HL-60/S4 (cell line): ENCODE results near the gene MST1R.

Experiments
- in situ Hi-C: fragments of 300-500 bp; cut with MboI; formaldehyde crosslinking; loops from 2 replicates; pipeline ENCODE4 v1.14.3; 2022; ENCODE audit warnings: low sequenced_read_pairs

The MST1R gene

DNA sequence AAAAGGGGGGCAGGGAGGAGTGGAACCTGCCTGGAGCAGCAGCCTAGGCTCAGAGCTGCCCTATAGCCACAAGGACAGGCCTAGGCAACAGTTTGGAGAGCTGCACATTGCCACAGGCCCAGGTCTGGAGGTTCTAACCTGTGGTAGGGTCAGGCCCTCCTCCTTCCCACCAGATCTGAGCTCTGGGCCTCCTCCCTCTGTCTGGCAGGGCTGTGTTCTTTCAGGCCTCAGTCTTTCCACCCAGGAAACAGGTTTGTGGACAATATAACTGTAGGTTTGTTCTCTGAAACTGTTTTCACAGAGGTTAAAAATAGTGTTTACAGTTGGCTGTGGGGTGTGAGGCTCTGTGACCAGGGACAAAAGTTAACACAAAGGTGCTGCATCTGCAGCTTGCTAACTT is 25.0 kb downstream of the MST1R start:
- in situ Hi-C loops: no loop called here

DNA sequence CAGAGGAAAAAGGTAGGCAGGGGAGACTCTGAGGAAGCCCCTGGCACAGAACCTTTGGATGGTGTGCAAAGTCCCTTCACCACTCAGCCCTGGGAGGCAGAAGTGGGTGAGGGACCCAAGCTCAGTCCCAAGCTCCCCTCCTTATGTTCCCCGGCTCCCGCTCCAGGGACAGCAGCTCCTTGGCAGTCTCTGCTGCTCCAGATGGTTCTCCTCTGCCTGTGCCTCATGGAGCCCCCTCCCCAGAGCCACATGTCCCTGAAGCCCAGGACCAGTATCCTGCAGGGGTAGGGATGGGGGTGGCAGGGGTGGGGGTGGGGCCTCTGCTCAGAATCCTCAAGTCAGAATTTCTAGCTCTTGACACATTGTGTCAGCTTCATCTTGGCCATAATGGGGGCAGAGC is 26.0 kb downstream of the MST1R start:
- in situ Hi-C loops: no loop called here

DNA sequence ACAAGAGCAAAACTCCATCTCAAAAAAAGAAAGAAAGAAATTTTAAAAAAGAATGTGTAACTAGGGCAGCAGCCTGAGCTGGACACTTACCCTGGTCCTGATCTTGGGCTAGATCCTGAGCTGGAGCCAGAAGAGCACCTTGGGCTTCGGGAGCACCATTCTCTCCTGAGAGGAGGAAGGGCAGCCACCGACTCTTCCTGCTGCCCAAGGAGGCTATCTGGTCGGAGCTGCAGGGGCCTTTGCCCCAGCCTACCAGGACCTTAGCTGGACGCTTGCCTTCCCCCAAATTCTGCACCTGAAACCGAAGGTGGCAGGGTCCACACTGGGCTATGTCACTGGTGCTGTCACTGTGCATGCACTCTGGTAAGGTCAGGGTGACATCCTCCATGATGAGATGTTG is 27.1 kb downstream of the MST1R start:
- in situ Hi-C loops: no loop called here

GRCh38 chr3:49873623-49874022 is 30.1 kb downstream of the MST1R start:
- in situ Hi-C loops: no loop called here

DNA sequence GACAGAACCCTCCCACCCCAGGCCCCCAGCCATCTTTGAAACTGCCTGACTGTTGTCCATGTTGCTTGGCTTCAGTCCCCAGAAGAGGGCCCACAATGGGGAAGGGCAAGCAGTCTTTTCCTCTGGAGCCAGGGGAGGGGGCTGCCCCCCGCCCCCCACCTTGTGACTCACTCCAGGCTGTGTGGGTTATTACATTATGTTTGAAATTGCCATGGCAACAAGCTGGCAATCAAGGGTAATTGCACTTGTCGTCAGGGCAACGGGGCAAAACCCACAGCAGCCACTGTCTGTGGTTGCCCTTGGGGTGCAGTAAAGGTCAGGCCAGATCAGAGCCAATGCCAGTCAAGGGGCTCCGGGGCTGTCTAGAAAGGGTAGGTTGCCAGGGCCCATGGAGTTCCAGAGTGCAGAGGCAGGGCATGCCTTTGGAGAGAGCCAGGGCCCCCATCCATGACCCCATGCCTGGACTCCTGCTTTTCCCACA is 30.8 kb downstream of the MST1R start:
- in situ Hi-C loops: no loop called here

DNA sequence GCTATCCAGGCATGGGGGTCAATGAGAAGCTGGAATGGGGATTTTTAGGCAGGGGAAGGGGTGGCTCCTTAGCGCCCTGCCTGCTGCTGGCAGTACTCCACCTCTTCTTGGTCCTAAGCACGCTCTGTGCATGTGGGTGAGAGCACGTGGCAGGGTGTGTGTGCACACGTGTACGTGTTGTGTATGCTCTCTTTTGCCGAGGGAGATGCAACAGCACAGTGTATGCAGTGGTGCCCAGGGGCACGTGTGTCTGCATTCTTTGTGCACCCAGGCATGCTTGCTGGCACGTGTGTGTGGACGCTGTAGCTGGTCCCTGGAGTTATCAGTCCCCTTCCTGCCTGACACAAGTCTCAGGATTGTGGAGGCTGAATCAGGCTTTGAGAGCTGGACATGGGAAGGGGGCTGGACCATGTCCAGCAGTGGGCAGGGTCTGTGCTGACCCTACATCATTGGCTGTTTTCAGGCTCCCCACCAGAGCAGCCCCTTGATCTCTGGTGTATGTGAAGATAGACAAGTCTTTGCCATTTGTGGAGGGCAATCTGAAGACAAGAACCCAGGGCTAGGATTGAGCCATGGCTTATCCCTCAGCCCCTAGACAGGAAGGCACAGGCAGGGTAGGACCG is 32.0 kb downstream of the MST1R start:
- in situ Hi-C loops: no loop called here

- in situ Hi-C loops: no loop called here
Observed at GRCh38 chr3:49869525-49870126, 34.0 kb downstream of the MST1R start, which contains the start of gene CAMKV. TSS of gene CAMKV (minus strand) at chr3:49869906. CDS start at chr3:49862388, 7,518 bp downstream.

DNA sequence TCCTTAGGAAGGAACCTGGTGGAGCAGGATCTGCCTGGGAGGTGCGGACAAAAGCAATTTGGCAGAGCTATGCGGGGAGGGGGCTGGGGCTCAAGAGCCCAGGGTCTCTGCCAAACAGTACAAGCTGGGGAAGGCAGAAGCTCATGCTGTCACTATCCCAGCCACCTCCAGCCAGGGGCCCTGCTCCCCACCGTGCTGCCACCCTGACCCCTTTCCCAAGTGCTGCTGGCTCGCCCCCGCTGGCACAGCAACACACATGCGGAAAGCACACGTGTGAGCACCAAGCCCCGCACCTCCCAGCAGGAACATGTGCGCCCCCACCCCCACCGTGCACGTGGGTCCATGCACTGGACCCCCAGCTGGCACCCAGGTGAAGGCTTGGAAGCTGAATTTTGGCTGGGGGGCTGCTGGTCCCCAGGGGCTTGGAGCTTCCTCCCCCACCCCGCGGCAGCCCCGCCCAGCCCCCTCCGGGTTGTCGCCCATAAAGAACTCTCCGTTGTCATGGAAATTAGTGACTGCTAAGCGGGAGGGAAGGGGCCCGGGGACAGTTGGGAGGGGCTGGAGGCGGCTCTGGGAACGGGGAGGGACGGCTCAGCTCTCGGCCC is 34.7 kb downstream of the MST1R start:
- in situ Hi-C loops: no loop called here

- in situ Hi-C loops: no loop called here
Observed at GRCh38 chr3:49867871-49868321, 35.8 kb downstream of the MST1R start.

DNA sequence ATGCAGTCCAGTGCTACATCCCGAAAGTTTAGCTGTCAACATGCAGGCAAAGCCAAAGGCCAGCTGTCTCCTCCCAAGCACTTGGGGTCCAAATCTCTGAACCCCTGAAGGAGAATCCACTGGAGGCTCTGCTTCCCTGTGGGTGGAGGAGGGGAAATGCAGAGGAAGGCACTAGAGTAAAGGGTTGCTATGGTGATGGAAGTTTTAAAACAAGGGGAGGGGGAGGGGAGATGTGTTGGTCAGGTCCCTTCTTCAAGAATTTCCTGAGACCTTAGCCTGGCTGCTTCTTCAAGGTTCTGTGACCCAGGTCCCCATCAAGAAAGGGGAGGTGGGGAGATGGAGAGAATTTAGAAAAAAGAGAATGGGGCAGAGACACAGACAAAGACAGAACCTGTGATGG is 36.3 kb downstream of the MST1R start:
- in situ Hi-C loops: no loop called here

DNA sequence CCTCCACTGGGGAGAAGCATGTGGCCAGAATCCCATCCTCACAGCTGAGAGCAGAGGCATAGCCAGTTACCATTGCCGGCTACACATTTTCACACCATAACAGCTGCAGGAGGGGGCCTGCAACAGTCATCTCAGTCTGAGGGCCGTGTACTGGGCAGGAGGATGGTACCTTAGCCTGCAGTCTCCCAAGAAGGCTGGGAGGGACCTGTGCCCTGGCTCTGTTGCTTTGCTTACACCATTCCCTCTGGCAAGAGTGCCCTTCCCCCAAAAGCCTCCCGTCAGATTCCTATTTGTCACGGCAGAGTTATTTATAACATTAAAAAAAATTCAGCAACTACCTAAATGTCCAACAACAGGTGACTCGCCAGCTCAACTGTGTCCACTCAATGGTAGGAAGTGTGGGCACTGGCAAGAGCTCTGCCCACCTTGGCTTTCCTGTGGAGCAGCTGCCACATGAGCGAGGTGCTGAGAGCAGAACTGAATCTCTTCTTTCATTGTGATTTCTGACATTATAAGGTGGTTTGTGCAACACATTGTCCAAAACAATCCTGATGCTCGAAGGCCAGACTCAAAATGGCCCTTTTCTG is 38.4 kb downstream of the MST1R start:
- in situ Hi-C loops: no loop called here

GRCh38 chr3:49864505-49864904 is 39.2 kb downstream of the MST1R start:
- in situ Hi-C loops: no loop called here

DNA sequence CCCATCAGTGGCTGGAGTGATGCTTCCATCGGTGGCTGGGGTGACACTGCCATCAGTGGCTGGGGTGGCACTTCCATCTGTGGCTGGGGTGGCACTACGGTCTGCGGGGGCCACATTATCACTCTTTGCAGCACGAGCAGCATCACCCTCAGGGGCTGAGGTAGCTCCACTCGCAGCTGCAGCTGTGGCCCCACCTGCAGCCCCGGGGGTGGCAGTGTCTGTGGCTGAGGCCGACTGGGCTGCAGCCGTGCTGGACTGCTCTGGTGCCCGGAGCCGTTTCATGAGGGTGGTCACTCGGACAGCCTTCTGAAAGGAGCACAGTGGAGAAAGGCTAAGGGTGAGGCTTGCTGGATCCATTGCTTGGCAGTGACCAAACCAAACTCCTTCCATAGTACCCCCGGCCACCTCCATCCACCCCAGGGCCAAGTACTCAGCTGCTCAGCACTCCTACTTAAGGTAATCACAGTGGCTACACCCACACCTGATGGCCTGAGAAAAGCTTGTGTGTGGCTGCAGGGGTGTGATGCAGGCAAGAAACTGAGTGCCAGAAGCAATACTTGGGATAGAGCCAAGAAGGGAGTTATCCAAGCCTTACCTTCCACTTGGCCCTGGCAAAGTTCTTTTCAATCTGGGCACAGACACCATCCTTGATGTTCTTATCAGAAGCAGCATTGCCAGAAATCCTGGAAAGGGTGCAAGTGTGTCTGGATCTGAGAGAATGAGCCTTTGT is 43.9 kb downstream of the MST1R start:
- in situ Hi-C loops: no loop called here

DNA sequence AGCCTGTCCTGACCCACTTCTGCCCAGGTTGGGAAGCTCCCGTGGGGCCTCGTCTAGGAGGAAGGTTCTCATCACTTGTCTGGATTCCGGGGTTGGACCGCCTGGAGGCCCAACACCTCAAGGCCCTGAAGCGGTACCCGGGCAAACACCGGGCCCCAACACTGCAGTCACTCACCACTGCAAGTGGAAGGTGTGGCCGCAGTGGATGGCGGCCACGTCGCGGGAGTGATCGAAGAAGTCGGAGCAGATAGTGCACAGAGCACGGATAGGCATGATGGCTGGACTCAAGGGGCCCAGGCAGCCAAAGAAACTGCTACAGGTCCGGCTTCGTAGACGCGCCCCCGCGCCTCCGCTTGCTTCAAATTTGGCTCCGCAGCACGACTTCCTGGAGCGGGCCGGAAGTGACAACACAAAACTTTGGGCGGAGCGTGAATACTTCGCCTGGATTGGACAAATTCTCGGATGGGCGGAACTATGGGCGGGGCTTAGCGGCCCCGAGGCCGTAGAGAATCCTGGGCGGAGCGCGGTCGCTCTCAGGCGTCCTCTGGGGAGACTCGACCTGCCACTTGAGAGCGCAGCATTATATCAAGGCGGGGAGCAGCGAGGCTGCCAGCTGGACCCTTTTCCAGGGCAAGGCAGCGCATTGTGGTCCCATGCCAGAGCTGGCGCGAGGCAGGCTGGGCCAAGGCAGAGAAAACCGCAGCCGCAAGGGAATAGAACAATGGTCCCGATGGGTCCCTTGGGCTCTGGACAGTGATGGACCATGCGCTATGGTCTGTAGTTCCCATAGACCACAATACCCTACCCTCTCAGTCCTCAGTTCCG is 47.3 kb downstream of the MST1R start, which contains the start of gene TRAIP:
Gene TRAIP, minus strand, starts transcription at position 384 of the 825 bp plus-strand sequence. Its CDS starts 111 bp downstream, at position 273.
- in situ Hi-C loops: no loop called here

DNA sequence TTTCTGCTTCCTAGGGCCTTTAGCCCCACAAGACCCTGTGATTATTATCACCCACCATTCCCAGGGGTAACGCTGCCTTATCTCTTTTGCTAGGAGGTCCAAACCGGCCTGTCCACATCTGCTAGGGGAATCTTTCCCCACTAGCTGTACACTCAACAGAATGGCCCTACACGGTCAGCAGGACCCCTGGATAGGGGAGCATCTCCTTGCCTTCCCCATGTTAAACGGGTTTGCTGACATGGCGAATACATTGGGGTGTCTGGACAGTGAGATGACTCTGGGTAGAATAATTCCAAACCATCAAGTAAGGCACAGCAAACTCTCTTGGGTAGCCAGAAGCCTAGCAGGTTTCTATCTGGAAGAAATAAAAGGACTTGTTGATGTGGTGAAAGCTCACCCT is 48.0 kb downstream of the MST1R start:
- in situ Hi-C loops: no loop called here

DNA sequence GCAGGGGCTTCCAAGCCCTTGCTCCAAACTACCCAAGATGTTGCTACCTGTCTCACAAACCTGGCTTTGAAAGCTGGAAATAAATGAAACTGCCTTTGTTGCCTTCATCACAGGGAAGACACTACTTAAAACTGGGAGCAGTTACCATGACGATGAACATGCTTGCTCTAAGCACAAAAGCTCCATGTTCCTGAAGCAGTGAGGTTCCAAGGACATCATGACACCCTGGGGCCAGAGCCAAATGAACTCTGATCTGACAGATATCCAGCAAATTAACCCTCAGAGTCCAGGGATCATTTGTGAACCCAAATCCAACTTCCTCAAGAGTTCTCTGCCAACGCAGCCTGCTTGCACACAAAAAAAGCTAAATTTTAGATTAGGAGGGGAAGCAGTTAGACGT is 58.0 kb downstream of the MST1R start:
- in situ Hi-C loops: no loop called here

- in situ Hi-C loops: no loop called here
Observed at GRCh38 chr3:49844464-49845183, 59.0 kb downstream of the MST1R start.

DNA sequence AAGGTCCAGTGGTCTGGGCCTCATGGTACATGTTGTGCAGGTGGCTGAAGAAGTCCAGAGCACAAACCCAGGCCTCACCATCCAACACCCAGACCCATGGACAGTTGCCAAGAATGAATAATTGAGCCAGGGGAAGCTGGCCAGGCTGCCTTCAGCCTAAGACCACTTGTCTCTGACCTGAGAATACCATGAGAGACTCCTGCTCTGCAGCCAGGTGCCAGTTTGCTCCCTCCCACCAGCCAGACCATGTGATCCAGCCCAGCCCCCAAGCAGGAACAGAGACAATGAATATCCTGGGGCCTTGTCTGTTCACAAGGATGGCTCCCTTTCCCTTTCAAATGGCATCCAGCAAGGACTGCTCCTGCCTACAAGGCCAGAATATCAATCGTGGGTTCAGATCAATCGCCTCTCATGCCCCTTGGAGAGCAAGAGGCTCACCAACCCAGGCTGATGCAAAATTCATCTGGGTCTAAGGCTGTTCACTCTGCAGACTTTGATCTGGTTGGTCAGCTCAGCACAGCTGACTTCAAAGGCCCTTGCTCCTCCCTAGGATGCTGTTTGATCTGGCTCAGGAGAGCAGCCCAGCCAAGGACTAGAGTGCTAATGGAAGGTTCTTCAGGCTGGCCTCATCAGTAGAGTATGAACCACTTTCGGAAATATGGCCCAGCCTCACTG is 60.7 kb downstream of the MST1R start:
- in situ Hi-C loops: no loop called here

DNA sequence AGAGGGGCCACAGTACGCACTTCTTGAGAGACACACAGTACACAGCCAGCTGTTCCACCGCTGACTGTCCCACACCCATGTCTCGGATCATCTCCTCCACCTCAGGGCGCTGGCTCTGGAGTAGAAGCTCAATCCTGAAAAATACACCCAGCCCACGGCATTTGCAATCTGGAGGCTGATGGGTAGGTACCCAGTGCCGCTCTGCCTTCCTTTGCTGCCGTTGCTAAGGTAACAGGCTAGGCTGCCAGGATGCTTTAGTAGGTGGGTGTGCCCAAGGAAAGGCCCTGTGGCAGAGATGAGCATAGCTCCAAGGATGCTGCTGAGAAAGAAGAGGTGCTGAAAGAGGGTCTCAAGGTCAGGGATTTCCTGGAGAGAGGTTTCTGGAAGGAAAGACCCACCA is 61.9 kb downstream of the MST1R start:
- in situ Hi-C loops: no loop called here
